Activated CD4-positive, alpha-beta memory T cell treated with anti-CD3 and anti-CD28 coated beads, Interleukin-2, amount 10 ng/mL, durations not matched to agents 7 days and 5 days (primary cell): ENCODE results near the gene GOLGA3. TPM values are rescaled to one million over a fixed set of nuclear protein-coding genes. Genes with fewer than 3 reads are reported as not detected.
"Not testable (repeated sequence)": the region's sequence is repeated elsewhere in the genome, so short reads cannot be mapped to it uniquely, and the experiment has no call there.

Source experiments
- CTCF ChIA-PET: fragments of 350-600 bp; sonication (Branson Sonifier 250); formaldehyde crosslinking; loops from one replicate; lab custom pipeline; 2021; ENCODE audit warnings: antibody characterized with exemption, inconsistent platforms; lab: Charles Lee
- POLR2A ChIA-PET: fragments of 350-600 bp; sonication (Branson Sonifier 250); formaldehyde crosslinking; loops from one replicate; lab custom pipeline; 2021; ENCODE audit warnings: antibody characterized with exemption; lab: Charles Lee
- DNase-seq: peaks from one replicate; pipeline ENCODE4 v3.0.0-alpha.2; 2020
- H3K27ac Mint-ChIP-seq: one replicate; pipeline ENCODE4 v1.8.0; 2021; ENCODE audit warnings: mild to moderate bottlenecking, mixed read lengths
- H3K27me3 Mint-ChIP-seq: one replicate; pipeline ENCODE4 v1.8.0; 2021; ENCODE audit warnings: mixed read lengths
- H3K36me3 Mint-ChIP-seq: one replicate; pipeline ENCODE4 v1.8.0; 2021; ENCODE audit warnings: low read depth, mixed read lengths
- H3K4me1 Mint-ChIP-seq: one replicate; pipeline ENCODE4 v1.8.0; 2021; ENCODE audit warnings: mixed read lengths
- H3K4me3 Mint-ChIP-seq: one replicate; pipeline ENCODE4 v1.8.0; 2021; ENCODE audit warnings: mild to moderate bottlenecking, mixed read lengths
- H3K9me3 Mint-ChIP-seq: one replicate; pipeline ENCODE4 v1.8.0; 2021; ENCODE audit warnings: mixed read lengths
- total RNA-seq, 2 experiments: library from RNA; stranded (reverse); gene quantifications; one replicate each; pipeline ENCODE4 v1.2.3, GENCODE V29; 2021

Gene GOLGA3
- total RNA-seq, 2 experiments from 2014 or later: 46.2 to 46.5 TPM

GRCh38 chr12:132781938-132782337, 46.7 kb downstream of the GOLGA3 start:
- Mint-ChIP-seq H3K27ac (no peak overlapping the region), H3K36me3 (peaks cover 59% of the 10 kb centered on the region), H3K9me3 (no peaks in the 10 kb centered on the region), H3K4me1 (no peaks in the 10 kb centered on the region), H3K4me3 (no peak overlapping the region), H3K27me3 (no peaks in the 10 kb centered on the region)
- POLR2A ChIA-PET: no interaction called here
- CTCF ChIA-PET: interaction anchor here (1.1 kb wide), 1 partner anchor 39 kb away, joined by 3 read pairs; no protein-coding TSS in a partner anchor
- no peak for DNase-seq

GRCh38 chr12:132779781-132780353, 48.8 kb downstream of the GOLGA3 start:
- peaks cover 61% of the 10 kb centered on the region for H3K36me3 Mint-ChIP-seq
- no peak overlapping the region for H3K4me3 Mint-ChIP-seq
- no peak for DNase-seq
- H3K4me1 Mint-ChIP-seq: no peaks in the 10 kb centered on the region
- ChIA-PET CTCF (no interaction called here), POLR2A (no interaction called here)
- H3K9me3 Mint-ChIP-seq: no peaks in the 10 kb centered on the region
- H3K27me3 Mint-ChIP-seq: no peaks in the 10 kb centered on the region
- H3K27ac Mint-ChIP-seq: no peak overlapping the region

- ChIA-PET POLR2A (interaction anchor here (0.7 kb wide), 1 partner anchor 120 kb away, joined by 3 read pairs; no protein-coding TSS in a partner anchor), CTCF (interaction anchor here (1.2 kb wide), 1 partner anchor 9 kb away, joined by 5 read pairs; no protein-coding TSS in a partner anchor)
- Mint-ChIP-seq H3K9me3 (no peaks in the 10 kb centered on the region), H3K36me3 (peaks cover 60% of the 10 kb centered on the region), H3K27ac (no peak overlapping the region), H3K4me1 (peaks cover 3% of the 10 kb centered on the region), H3K27me3 (no peaks in the 10 kb centered on the region), H3K4me3 (no peak overlapping the region)
- no peak for DNase-seq
Measured at GRCh38 chr12:132777614-132778013, 51.1 kb downstream of the GOLGA3 start.

GRCh38 chr12:132776816-132777568, 51.7 kb downstream of the GOLGA3 start:
- Mint-ChIP-seq H3K9me3 (no peaks in the 10 kb centered on the region), H3K36me3 (peaks cover 61% of the 10 kb centered on the region), H3K4me1 (peaks cover 6% of the 10 kb centered on the region), H3K27ac (no peak overlapping the region), H3K4me3 (no peak overlapping the region), H3K27me3 (no peaks in the 10 kb centered on the region)
- no peak for DNase-seq
- ChIA-PET CTCF (no interaction called here), POLR2A (no interaction called here)

- H3K9me3 Mint-ChIP-seq, DNase-seq, H3K27me3 Mint-ChIP-seq, CTCF ChIA-PET, H3K27ac Mint-ChIP-seq, POLR2A ChIA-PET, H3K4me3 Mint-ChIP-seq: not testable (repeated sequence)
- Mint-ChIP-seq H3K36me3 (peaks cover 57% of the 10 kb centered on the region), H3K4me1 (peaks cover 12% of the 10 kb centered on the region)
Measured at GRCh38 chr12:132776230-132776625, 52.4 kb downstream of the GOLGA3 start.

GRCh38 chr12:132775502-132776229, 53.0 kb downstream of the GOLGA3 start:
- POLR2A ChIA-PET: interaction anchor here (1.6 kb wide), 1 partner anchor 15 kb away, joined by 6 read pairs; no protein-coding TSS in a partner anchor
- H3K4me3 Mint-ChIP-seq: no peak overlapping the region
- CTCF ChIA-PET: no interaction called here
- DNase-seq: no peak
- no peaks in the 10 kb centered on the region for H3K9me3 Mint-ChIP-seq
- H3K27ac Mint-ChIP-seq: no peak overlapping the region
- peaks cover 15% of the 10 kb centered on the region for H3K4me1 Mint-ChIP-seq
- H3K27me3 Mint-ChIP-seq: no peaks in the 10 kb centered on the region
- H3K36me3 Mint-ChIP-seq: peaks cover 52% of the 10 kb centered on the region

- POLR2A ChIA-PET: interaction anchor here (1.6 kb wide), 1 partner anchor 14 kb away, joined by 6 read pairs; no protein-coding TSS in a partner anchor
- H3K27ac Mint-ChIP-seq: no peak overlapping the region
- peaks cover 45% of the 10 kb centered on the region for H3K36me3 Mint-ChIP-seq
- CTCF ChIA-PET: no interaction called here
- H3K27me3 Mint-ChIP-seq: no peaks in the 10 kb centered on the region
- H3K4me1 Mint-ChIP-seq: peaks cover 18% of the 10 kb centered on the region
- no peaks in the 10 kb centered on the region for H3K9me3 Mint-ChIP-seq
- no peak for DNase-seq
- no peak overlapping the region for H3K4me3 Mint-ChIP-seq
Measured at GRCh38 chr12:132774646-132775275, 53.9 kb downstream of the GOLGA3 start.

- ChIA-PET POLR2A (interaction anchor here (1.2 to 1.6 kb wide), 2 partner anchors 12 to 13 kb away, joined by 4 to 6 read pairs; partner anchors contain the start of gene ANKLE2), CTCF (no interaction called here)
- no peak overlapping the region for H3K27ac Mint-ChIP-seq
- H3K4me1 Mint-ChIP-seq: peaks cover 20% of the 10 kb centered on the region
- no peak for DNase-seq
- no peaks in the 10 kb centered on the region for H3K27me3 Mint-ChIP-seq
- H3K9me3 Mint-ChIP-seq: no peaks in the 10 kb centered on the region
- peaks cover 41% of the 10 kb centered on the region for H3K36me3 Mint-ChIP-seq
- H3K4me3 Mint-ChIP-seq: no peak overlapping the region
Measured at GRCh38 chr12:132774159-132774558, 54.5 kb downstream of the GOLGA3 start.

- Mint-ChIP-seq H3K36me3 (peaks cover 47% of the 10 kb centered on the region), H3K27me3 (no peaks in the 10 kb centered on the region), H3K9me3 (no peaks in the 10 kb centered on the region), H3K4me3 (no peak overlapping the region), H3K27ac (no peak overlapping the region), H3K4me1 (peaks cover 25% of the 10 kb centered on the region)
- no peak for DNase-seq
- ChIA-PET POLR2A (interaction anchor here (1.2 to 1.6 kb wide), 2 partner anchors 11 to 13 kb away, joined by 4 to 6 read pairs; partner anchors contain the start of gene ANKLE2), CTCF (interaction anchor here (0.9 kb wide), 1 partner anchor 22 kb away, joined by 3 read pairs; no protein-coding TSS in a partner anchor)
Measured at GRCh38 chr12:132773077-132773955, 55.4 kb downstream of the GOLGA3 start.

- CTCF ChIA-PET: interaction anchor here (0.9 kb wide), 1 partner anchor 22 kb away, joined by 3 read pairs; no protein-coding TSS in a partner anchor
- Mint-ChIP-seq H3K27me3 (no peaks in the 10 kb centered on the region), H3K4me1 (peaks cover 28% of the 10 kb centered on the region), H3K4me3 (no peak overlapping the region), H3K36me3 (peaks cover 42% of the 10 kb centered on the region), H3K27ac (no peak overlapping the region), H3K9me3 (no peaks in the 10 kb centered on the region)
- no peak for DNase-seq
- POLR2A ChIA-PET: no interaction called here
Measured at GRCh38 chr12:132772606-132773005, 56.1 kb downstream of the GOLGA3 start.

GRCh38 chr12:132771126-132771838, 57.4 kb downstream of the GOLGA3 start:
- peak; percentile 51 for DNase-seq
- peaks cover 34% of the 10 kb centered on the region for H3K36me3 Mint-ChIP-seq
- no peak overlapping the region for H3K4me3 Mint-ChIP-seq
- ChIA-PET POLR2A (no interaction called here), CTCF (no interaction called here)
- peak overlapping the region; percentile 0 for H3K27ac Mint-ChIP-seq
- no peaks in the 10 kb centered on the region for H3K27me3 Mint-ChIP-seq
- no peaks in the 10 kb centered on the region for H3K9me3 Mint-ChIP-seq
- peaks cover 30% of the 10 kb centered on the region for H3K4me1 Mint-ChIP-seq
